ENCODE measurements around the gene REXO4. TPM values are rescaled to one million over a fixed set of nuclear protein-coding genes. Genes with fewer than 3 reads are reported as not detected.

REXO4 gene
- total and polyA plus RNA-seq, 2 of the 8 experiments (the other 6 are each of a cell fraction or from before 2014, with no cell fraction given): 19.1 to 38.3 TPM

DNA sequence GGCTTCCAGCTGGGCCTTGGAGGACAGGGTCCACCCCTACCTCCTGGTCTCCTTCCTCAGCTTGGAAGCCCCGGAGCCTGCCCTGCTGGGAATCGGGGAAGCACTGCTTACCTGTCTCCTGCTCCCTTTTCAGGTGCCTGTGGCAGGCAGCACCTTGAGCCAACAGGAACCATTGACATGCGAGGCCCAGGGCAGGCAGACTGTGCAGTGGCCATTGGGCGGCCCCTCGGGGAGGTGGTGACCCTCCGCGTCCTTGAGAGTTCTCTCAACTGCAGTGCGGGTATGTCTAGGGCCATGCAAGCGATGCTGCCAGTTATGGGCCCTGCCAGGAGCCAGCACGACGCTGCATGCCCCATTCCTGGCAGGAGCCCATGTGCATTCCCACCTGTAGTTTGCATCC lies 38.1 kb upstream of the REXO4 start:
- Histone ChIP-seq H2AK5ac (ENCODE audit: low read depth, low read length) (no peak overlapping the region), H2BK15ac (ENCODE audit: low read length) (0 out of 2 replicates have a peak overlapping the region, but pooled peaks have one; percentile 61), H3K14ac (ENCODE audit: insufficient read length) (no peak overlapping the region), H4K20me1 (replicated peaks in 1 of 2; ENCODE audit: control insufficient read depth in 1 of 2, insufficient read depth in 2 of 2, low read length in 2 of 2) (peaks cover 0 to 2% of the 10 kb centered on the region in 2 experiments), H2BK20ac (ENCODE audit: low read length) (no peak overlapping the region), H4K91ac (replicated peaks; ENCODE audit: insufficient read length, low read length) (no peak overlapping the region), H3K4me3 (ENCODE audit: extremely low read depth in 1 of 4, insufficient read depth in 2 of 4, low read depth in 3 of 4, low read length in 4 of 4) (no peak overlapping the region), H3K23me2 (ENCODE audit: low read depth, low read length) (peaks cover 7% of the 10 kb centered on the region; the same call in 1 of the 2 replicates), H4K5ac (ENCODE audit: insufficient read length, low read depth, low read length) (no peak overlapping the region), H3K4me1 (replicated peaks in 1 of 4; ENCODE audit: control insufficient read depth in 3 of 4, insufficient read depth in 4 of 4, low read length in 3 of 4) (peaks cover 2 to 10% (median 7%) of the 10 kb centered on the region in 4 experiments), H2BK120ac (replicated peaks; ENCODE audit: low read depth, low read length) (no peak overlapping the region), H3K9ac (replicated peaks in 1 of 4; ENCODE audit: extremely low read depth in 1 of 4, low read depth in 3 of 4, low read length in 3 of 4) (no peak overlapping the region), H3K79me1 (ENCODE audit: low read depth, low read length) (no peaks in the 10 kb centered on the region; the same call in 1 of the 2 replicates), H3K4ac (replicated peaks; ENCODE audit: insufficient read length, low read depth, low read length) (no peak overlapping the region), H3K4me2 (ENCODE audit: insufficient read depth in 1 of 2, low read depth in 2 of 2, low read length in 2 of 2) (no peak overlapping the region), H2AFZ (ENCODE audit: low read length) (no peak overlapping the region), H3K27ac (ENCODE audit: low read depth, low read length) (no peak overlapping the region), H3K27me3 (replicated peaks in 1 of 4; ENCODE audit: control insufficient read depth in 3 of 4, extremely low read depth in 1 of 4, insufficient read depth in 3 of 4, low read length in 3 of 4) (no peaks in the 10 kb centered on the region; a peak in 2 of 7 replicates), H3K79me2 (ENCODE audit: control insufficient read depth in 1 of 2, insufficient read depth in 2 of 2, low read length in 2 of 2) (peaks cover 0 to 2% of the 10 kb centered on the region in 2 experiments; a peak in 1 of 4 replicates), H2BK12ac (ENCODE audit: low read depth, low read length) (no peak overlapping the region), H3K9me3 (ENCODE audit: insufficient read depth in 2 of 2, low read depth in 1 of 2, low read length in 1 of 2) (no peaks in the 10 kb centered on the region), H4K8ac (ENCODE audit: extremely low read depth, insufficient read depth, low read length) (no peak overlapping the region), H3K56ac (replicated peaks; ENCODE audit: insufficient read length, low read depth, low read length) (no peak overlapping the region), H3K23ac (ENCODE audit: insufficient read length) (no peak overlapping the region), H3K36me3 (ENCODE audit: control insufficient read depth in 2 of 4, insufficient read depth in 4 of 4, low read length in 3 of 4) (no peaks in the 10 kb centered on the region), H2BK5ac (ENCODE audit: low read depth, low read length) (0 out of 2 replicates have a peak overlapping the region, but pooled peaks have one; percentile 35), H3K18ac (ENCODE audit: extremely low read depth, low read length) (no peak overlapping the region)
- FAIRE-seq (no peak), DNase-seq (ENCODE audit: low read depth in 1 of 2, low spot score in 2 of 2) (no peak)
- ChIA-PET POLR2A (ENCODE audit: partially characterized antibody) (interaction anchor here (0.7 to 1.3 kb wide), 4 partner anchors 13 to 44 kb away, joined by 3 to 4 read pairs (median 4); no protein-coding TSS in a partner anchor), CTCF (ENCODE audit: partially characterized antibody) (interaction anchor here (0.6 to 6.9 kb wide), 9 partner anchors 10 to 69 kb away, joined by 3 to 64 read pairs (median 4); no protein-coding TSS in a partner anchor)
- WGBS, 2 experiments (ENCODE audit: extremely low coverage in 1 of 2, insufficient coverage in 1 of 2, insufficient read length in 1 of 2, insufficient replicate concordance in 2 of 2, low coverage in 1 of 2, low lambda C conversion rate in 2 of 2, missing lambda C conversion rate in 1 of 2): 93% methylated on average over 10 of the region's 11 CpGs; no CpG with 5 or more reads in 1 of the 2 experiments
- TF ChIP-seq CTBP2 (IDR thresholded peaks at IDR 0.05; ENCODE audit: borderline replicate concordance, insufficient read depth, insufficient read length, low read length) (no peak), TAF1 (IDR thresholded peaks at IDR 0.05; ENCODE audit: low read depth, low read length) (no peak), RFX5 (IDR thresholded peaks at IDR 0.05; ENCODE audit: borderline replicate concordance, low read depth, low read length) (no peak), RNF2 (IDR thresholded peaks at IDR 0.05; ENCODE audit: borderline replicate concordance, low read depth, low read length, missing control alignments, poor library complexity, severe bottlenecking) (no peak), ZNF274 (IDR thresholded peaks at IDR 0.05; ENCODE audit: borderline replicate concordance, extremely low read depth, low read length) (no peak), JUN (IDR thresholded peaks at IDR 0.05; ENCODE audit: low read depth, low read length) (no peak), TAF7 (optimal IDR thresholded peaks at IDR 0.05; ENCODE audit: borderline replicate concordance, low read depth, low read length) (no peak), SP4 (IDR thresholded peaks at IDR 0.05; ENCODE audit: low read length) (no peak), POLR2AphosphoS5 (IDR thresholded peaks at IDR 0.05; ENCODE audit: low read depth, low read length) (no peak), POU5F1 (IDR thresholded peaks at IDR 0.05; ENCODE audit: low read depth, low read length) (no peak), POLR2A (IDR thresholded peaks at IDR 0.05; ENCODE audit: control extremely low read depth in 1 of 2, low read depth in 2 of 2, low read length in 2 of 2) (no peak)
- TF ChIP-seq, protein P1, sequence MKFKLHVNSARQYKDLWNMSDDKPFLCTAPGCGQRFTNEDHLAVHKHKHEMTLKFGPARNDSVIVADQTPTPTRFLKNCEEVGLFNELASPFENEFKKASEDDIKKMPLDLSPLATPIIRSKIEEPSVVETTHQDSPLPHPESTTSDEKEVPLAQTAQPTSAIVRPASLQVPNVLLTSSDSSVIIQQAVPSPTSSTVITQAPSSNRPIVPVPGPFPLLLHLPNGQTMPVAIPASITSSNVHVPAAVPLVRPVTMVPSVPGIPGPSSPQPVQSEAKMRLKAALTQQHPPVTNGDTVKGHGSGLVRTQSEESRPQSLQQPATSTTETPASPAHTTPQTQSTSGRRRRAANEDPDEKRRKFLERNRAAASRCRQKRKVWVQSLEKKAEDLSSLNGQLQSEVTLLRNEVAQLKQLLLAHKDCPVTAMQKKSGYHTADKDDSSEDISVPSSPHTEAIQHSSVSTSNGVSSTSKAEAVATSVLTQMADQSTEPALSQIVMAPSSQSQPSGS (IDR thresholded peaks at IDR 0.05; ENCODE audit: low read length): no peak

Data from H1 (cell line).